IPS-18a (cell line): ENCODE results near the gene KRTAP8-1.

Experiments
- H3K27ac ChIP-seq: one replicate; pipeline ENCODE4 v1.5.1; 2013; ENCODE audit warnings: low read length
- H3K27me3 ChIP-seq: one replicate; pipeline ENCODE4 v1.6.1; 2013; ENCODE audit warnings: mild to moderate bottlenecking, low read length; ENCODE audit not compliant: control insufficient read depth, insufficient read depth
- H3K36me3 ChIP-seq: one replicate; pipeline ENCODE4 v1.6.1; 2013; ENCODE audit warnings: low read depth, low read length; ENCODE audit not compliant: control insufficient read depth
- H3K4me1 ChIP-seq: one replicate; pipeline ENCODE4 v1.6.1; 2013; ENCODE audit warnings: low read depth, low read length; ENCODE audit not compliant: control insufficient read depth
- H3K4me3 ChIP-seq: one replicate; pipeline ENCODE4 v1.5.1; 2013; ENCODE audit warnings: low read length
- H3K9ac ChIP-seq: one replicate; pipeline ENCODE4 v1.6.1; 2013; ENCODE audit warnings: mild to moderate bottlenecking, low read length, moderate library complexity
- H3K9me3 ChIP-seq: one replicate; pipeline ENCODE4 v1.6.1; 2013; ENCODE audit warnings: low read depth, low read length; ENCODE audit not compliant: control insufficient read depth

The KRTAP8-1 gene

GRCh38 chr21:30769724-30770431 is 43.2 kb downstream of the KRTAP8-1 start:
- Histone ChIP-seq H3K4me1 (no peaks in the 10 kb centered on the region), H3K9me3 (no peaks in the 10 kb centered on the region), H3K4me3 (no peak overlapping the region), H3K36me3 (no peaks in the 10 kb centered on the region), H3K9ac (no peak overlapping the region), H3K27ac (no peak overlapping the region), H3K27me3 (no peaks in the 10 kb centered on the region)
